ENCODE data around the gene MYBPC3. TPM values are rescaled to one million over a fixed set of nuclear protein-coding genes. Genes with fewer than 3 reads are reported as not detected.

MYBPC3 gene
- total RNA-seq (2022) (not detected in 2 replicates), Bru-seq, nascent RNA (percentile 4 among the genes with signal in this experiment), BruChase-seq, experiment 1, labeled RNA remaining after a 6-hour chase (not detected), BruChase-seq, experiment 2, labeled RNA remaining after a 2-hour chase (percentile 4 among the genes with signal in this experiment)
- long read RNA-seq, result 0 reads

DNA sequence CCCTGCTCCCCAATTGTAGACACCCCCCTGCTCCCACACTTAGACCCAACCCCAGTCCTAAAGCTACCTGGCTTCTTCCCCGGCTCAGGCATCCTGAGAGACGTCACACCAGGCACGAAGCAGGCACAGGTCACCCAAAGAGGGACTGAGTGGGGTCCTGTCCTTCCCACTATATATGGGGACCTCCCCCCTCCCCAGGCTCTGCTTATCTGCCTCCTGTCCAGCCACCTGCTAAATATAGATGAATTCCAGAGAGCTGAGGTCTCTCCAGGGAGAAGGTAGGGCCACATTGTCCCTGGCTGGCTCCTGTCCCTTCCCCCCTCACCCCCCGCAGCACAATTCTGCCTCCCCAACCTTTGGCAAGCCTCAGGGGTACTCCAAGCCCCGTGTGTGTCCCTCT is at the start of gene MYBPC3:
MYBPC3 (minus strand) TSS at position 147 of the 400 bp plus-strand sequence; CDS start at position 92, 55 bp downstream.
- TF ChIP-seq, protein P1, sequence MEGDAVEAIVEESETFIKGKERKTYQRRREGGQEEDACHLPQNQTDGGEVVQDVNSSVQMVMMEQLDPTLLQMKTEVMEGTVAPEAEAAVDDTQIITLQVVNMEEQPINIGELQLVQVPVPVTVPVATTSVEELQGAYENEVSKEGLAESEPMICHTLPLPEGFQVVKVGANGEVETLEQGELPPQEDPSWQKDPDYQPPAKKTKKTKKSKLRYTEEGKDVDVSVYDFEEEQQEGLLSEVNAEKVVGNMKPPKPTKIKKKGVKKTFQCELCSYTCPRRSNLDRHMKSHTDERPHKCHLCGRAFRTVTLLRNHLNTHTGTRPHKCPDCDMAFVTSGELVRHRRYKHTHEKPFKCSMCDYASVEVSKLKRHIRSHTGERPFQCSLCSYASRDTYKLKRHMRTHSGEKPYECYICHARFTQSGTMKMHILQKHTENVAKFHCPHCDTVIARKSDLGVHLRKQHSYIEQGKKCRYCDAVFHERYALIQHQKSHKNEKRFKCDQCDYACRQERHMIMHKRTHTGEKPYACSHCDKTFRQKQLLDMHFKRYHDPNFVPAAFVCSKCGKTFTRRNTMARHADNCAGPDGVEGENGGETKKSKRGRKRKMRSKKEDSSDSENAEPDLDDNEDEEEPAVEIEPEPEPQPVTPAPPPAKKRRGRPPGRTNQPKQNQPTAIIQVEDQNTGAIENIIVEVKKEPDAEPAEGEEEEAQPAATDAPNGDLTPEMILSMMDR (IDR thresholded peaks at IDR 0.05; ENCODE audit: unreplicated experiment), result no peak
- no TSS peak for BruUV-seq (replicated peaks)
- CTCF ChIA-PET, result no interaction called here
- DNase-seq, result no peak
- no peak within 1 kb of the TSS for H3K4me3 Mint-ChIP-seq (ENCODE audit: low read depth, unreplicated experiment)
- H3K27ac Mint-ChIP-seq (ENCODE audit: unreplicated experiment), result no peak within 1 kb of the TSS
- intact Hi-C loops (cut with micrococcal nuclease; ENCODE audit: unreplicated experiment), result loop anchor here (10.0 kb wide), 1 partner anchor 98 kb away; the partner anchor contains the start of gene NR1H3
- no peaks in the 10 kb centered on the region for H3K36me3 Mint-ChIP-seq (ENCODE audit: insufficient read depth, unreplicated experiment)
- H3K4me1 Mint-ChIP-seq (ENCODE audit: low read depth, unreplicated experiment), result no peaks in the 10 kb centered on the region
- H3K9me3 Mint-ChIP-seq (ENCODE audit: low read depth, unreplicated experiment), result no peaks in the 10 kb centered on the region
- H3K27me3 Mint-ChIP-seq (ENCODE audit: unreplicated experiment), result peaks cover 12% of the 10 kb centered on the region

DNA sequence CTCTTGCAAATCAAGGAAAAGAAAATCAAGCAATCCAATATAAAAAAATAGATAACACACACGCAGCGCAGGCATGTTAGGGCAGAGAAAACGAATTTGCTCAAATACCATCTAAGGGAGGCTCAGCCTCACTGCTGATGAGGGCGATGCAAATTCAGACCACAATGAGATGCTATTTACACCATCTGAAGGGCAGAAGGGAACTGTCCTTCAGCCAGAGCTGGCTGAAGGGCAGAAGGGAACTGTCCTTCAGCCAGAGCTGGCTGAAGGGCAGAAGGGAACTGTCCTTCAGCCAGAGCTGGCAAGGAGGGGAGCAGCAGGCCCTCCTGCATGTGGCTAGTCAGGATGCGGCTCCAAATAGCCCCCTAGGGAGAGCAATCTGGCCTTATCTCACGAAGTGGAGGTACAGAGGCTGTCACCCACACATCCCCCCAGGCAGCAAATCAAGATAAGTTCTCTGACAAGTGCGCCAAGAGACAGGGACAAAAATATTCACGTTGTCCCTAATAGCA is 48.3 kb upstream of the MYBPC3 start:
- H3K27me3 Mint-ChIP-seq (ENCODE audit: unreplicated experiment), result peaks cover 13% of the 10 kb centered on the region
- no peaks in the 10 kb centered on the region for H3K36me3 Mint-ChIP-seq (ENCODE audit: insufficient read depth, unreplicated experiment)
- BruUV-seq (replicated peaks), result no TSS peak
- H3K4me1 Mint-ChIP-seq (ENCODE audit: low read depth, unreplicated experiment), result no peaks in the 10 kb centered on the region
- TF ChIP-seq, protein P1 (IDR thresholded peaks at IDR 0.05; ENCODE audit: unreplicated experiment), result no peak
- H3K4me3 Mint-ChIP-seq (ENCODE audit: low read depth, unreplicated experiment), result peak overlapping the region; percentile 44
- no peak for DNase-seq
- H3K9me3 Mint-ChIP-seq (ENCODE audit: low read depth, unreplicated experiment), result no peaks in the 10 kb centered on the region
- CTCF ChIA-PET, result no interaction called here
- no peak overlapping the region for H3K27ac Mint-ChIP-seq (ENCODE audit: unreplicated experiment)
- intact Hi-C loops (cut with micrococcal nuclease; ENCODE audit: unreplicated experiment), result no loop called here

DNA sequence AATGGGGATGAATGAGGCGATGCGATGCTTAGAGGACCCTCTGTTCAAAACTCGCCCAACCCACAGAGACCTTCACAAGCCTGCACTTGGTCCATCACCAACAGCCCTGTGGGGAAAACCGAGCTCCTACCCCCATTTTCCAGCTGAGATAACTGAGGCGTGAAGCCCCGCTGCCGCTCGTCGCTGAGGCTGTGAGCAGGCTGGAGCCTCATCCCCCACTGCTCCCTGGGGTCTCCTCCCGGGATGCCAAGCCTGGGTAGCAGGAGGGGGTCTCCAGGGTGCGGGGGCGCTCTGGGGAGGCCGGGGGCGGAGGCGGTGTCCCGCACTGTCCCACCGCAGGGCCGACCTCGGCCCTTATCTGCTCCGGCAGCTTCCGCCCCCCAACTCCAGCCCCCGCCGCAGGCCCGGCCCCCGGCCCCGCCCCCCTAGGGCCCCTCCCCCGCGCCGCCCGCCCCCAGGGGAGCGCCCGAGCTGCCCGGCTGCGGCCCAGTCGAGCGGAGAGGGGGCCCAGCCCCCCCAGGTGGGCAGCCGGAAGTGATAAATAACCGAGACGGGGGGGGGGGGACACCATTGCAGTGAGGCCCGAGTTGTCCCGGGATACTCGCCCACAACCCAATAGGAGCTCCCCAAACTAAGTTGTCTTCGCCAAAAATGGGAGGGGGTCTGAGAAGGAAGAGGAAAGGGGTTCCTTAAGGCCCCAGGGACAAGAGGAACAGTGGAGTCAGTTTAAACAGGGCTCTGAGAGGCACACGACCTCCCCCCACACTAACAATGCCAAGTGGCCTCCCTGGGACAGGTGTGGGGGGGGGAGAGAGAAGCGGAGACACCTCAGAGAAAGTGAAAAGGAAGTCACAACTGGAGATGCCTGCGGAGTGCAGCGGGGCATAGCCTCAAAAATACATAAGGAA is 47.6 kb upstream of the MYBPC3 start:
- TF ChIP-seq, protein P1 (IDR thresholded peaks at IDR 0.05; ENCODE audit: unreplicated experiment), result no peak
- no peaks in the 10 kb centered on the region for H3K36me3 Mint-ChIP-seq (ENCODE audit: insufficient read depth, unreplicated experiment)
- CTCF ChIA-PET, result interaction anchor here (0.6 kb wide), 1 partner anchor 81 kb away, joined by 4 read pairs; no protein-coding TSS in a partner anchor

DNA sequence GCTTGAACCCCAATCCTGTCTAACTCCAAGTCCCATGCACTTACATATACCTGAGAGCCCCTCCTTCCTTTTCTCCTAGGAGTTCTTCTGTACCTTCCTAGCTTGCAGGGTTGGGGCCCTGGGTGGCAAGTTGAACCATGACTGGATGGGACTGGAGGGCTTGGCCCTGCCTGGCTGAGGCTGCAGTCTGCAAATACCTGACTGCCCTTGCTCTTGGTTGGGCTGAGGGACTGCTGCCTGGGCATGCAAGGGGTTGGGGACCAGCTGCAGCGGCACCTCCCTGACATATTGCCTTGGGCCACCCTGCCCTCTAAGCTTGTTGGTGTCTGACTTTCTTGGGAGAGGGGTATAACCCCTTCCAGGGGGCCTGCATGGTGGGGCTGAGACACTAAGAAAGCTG is 46.0 kb upstream of the MYBPC3 start:
- intact Hi-C loops (cut with micrococcal nuclease; ENCODE audit: unreplicated experiment), result no loop called here
- TF ChIP-seq, protein P1 (IDR thresholded peaks at IDR 0.05; ENCODE audit: unreplicated experiment), result no peak
- Mint-ChIP-seq H3K4me1 (ENCODE audit: low read depth, unreplicated experiment) (no peaks in the 10 kb centered on the region), H3K27me3 (ENCODE audit: unreplicated experiment) (peaks cover 13% of the 10 kb centered on the region), H3K9me3 (ENCODE audit: low read depth, unreplicated experiment) (no peaks in the 10 kb centered on the region), H3K4me3 (ENCODE audit: low read depth, unreplicated experiment) (no peak overlapping the region), H3K36me3 (ENCODE audit: insufficient read depth, unreplicated experiment) (no peaks in the 10 kb centered on the region), H3K27ac (ENCODE audit: unreplicated experiment) (no peak overlapping the region)
- no TSS peak for BruUV-seq (replicated peaks)
- CTCF ChIA-PET, result no interaction called here
- DNase-seq, result no peak

More for the DNA sequence above, 47.6 kb upstream of the MYBPC3 start:
- intact Hi-C loops (cut with micrococcal nuclease; ENCODE audit: unreplicated experiment), result no loop called here
- no peak for DNase-seq
- H3K27ac Mint-ChIP-seq (ENCODE audit: unreplicated experiment), result no peak overlapping the region
- no peaks in the 10 kb centered on the region for H3K9me3 Mint-ChIP-seq (ENCODE audit: low read depth, unreplicated experiment)
- no TSS peak for BruUV-seq (replicated peaks)
- no peaks in the 10 kb centered on the region for H3K4me1 Mint-ChIP-seq (ENCODE audit: low read depth, unreplicated experiment)
- H3K4me3 Mint-ChIP-seq (ENCODE audit: low read depth, unreplicated experiment), result peak overlapping the region; percentile 44
- H3K27me3 Mint-ChIP-seq (ENCODE audit: unreplicated experiment), result peaks cover 13% of the 10 kb centered on the region

Measured in Calu3 (cell line).